GM21447 (cell line): Measurements from ENCODE around the gene MAGI1.
"Not testable (repeated sequence)": the region's sequence is repeated elsewhere in the genome, so short reads cannot be mapped to it uniquely, and the experiment has no call there.

ENCODE experiments used
- ATAC-seq: cut with Tn5 transposase; IDR thresholded peaks from one replicate; pipeline ENCODE4 v1.9.1; 2021; ENCODE audit not compliant: unreplicated experiment

The MAGI1 gene

GRCh38 chr3:66038726-66039589 lies at the start of gene MAGI1:
TSS of gene MAGI1 (minus strand) at chr3:66038918. CDS start at chr3:66038308, 610 bp downstream.
- ATAC-seq: peak; percentile 71

- no peak for ATAC-seq
Observed at GRCh38 chr3:66083784-66084213, 45.1 kb upstream of the MAGI1 start.

- ATAC-seq: no peak
Observed at GRCh38 chr3:66083096-66083678, 44.5 kb upstream of the MAGI1 start.

- ATAC-seq: no peak
Observed at GRCh38 chr3:66082679-66083078, 44.0 kb upstream of the MAGI1 start.

GRCh38 chr3:66080167-66080566 lies 41.4 kb upstream of the MAGI1 start:
- ATAC-seq: no peak

GRCh38 chr3:66077973-66078372 lies 39.3 kb upstream of the MAGI1 start:
- no peak for ATAC-seq

- no peak for ATAC-seq
Observed at GRCh38 chr3:66076861-66077470, 38.2 kb upstream of the MAGI1 start.

- ATAC-seq: no peak
Observed at GRCh38 chr3:66075281-66075680, 36.6 kb upstream of the MAGI1 start.

- ATAC-seq: no peak
Observed at GRCh38 chr3:66073464-66074141, 34.9 kb upstream of the MAGI1 start.

GRCh38 chr3:66068255-66068654 lies 29.5 kb upstream of the MAGI1 start:
- ATAC-seq: no peak

GRCh38 chr3:66066963-66067617 lies 28.4 kb upstream of the MAGI1 start:
- no peak for ATAC-seq

- ATAC-seq: no peak
Observed at GRCh38 chr3:66055289-66055688, 16.6 kb upstream of the MAGI1 start.

GRCh38 chr3:66053550-66054094 lies 14.9 kb upstream of the MAGI1 start:
- ATAC-seq: no peak

- no peak for ATAC-seq
Observed at GRCh38 chr3:66052721-66053549, 14.2 kb upstream of the MAGI1 start.

GRCh38 chr3:66050821-66051220 lies 12.1 kb upstream of the MAGI1 start:
- ATAC-seq: no peak

GRCh38 chr3:66048051-66048395 lies 9.3 kb upstream of the MAGI1 start:
- no peak for ATAC-seq

- no peak for ATAC-seq
Observed at GRCh38 chr3:66047311-66048050, 8.8 kb upstream of the MAGI1 start.

- not testable (repeated sequence) for ATAC-seq
Observed at GRCh38 chr3:66046321-66046720, 7.6 kb upstream of the MAGI1 start.

GRCh38 chr3:66041828-66042227 lies 3.1 kb upstream of the MAGI1 start:
- ATAC-seq: no peak
